ENCODE results near the gene CHAC1.
"Not testable (repeated sequence)": the region's sequence is repeated elsewhere in the genome, so short reads cannot be mapped to it uniquely, and the experiment has no call there.

The CHAC1 gene

DNA sequence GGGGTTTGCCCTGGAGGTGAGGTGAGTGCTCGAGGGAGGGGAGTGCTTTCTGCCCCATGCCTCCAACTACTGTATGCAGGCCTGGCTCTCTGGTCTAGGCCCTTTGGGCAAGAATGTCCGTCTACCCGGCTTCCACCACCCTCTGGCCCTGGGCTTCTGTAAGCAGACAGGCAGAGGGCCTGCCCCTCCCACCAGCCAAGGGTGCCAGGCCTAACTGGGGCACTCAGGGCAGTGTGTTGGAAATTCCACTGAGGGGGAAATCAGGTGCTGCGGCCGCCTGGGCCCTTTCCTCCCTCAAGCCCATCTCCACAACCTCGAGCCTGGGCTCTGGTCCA lies 14.8 kb upstream of the CHAC1 start:
- no peak for DNase-seq

GRCh38 chr15:40940296-40940801 lies 12.9 kb upstream of the CHAC1 start:
- DNase-seq = peak; percentile 23

- no peak for DNase-seq
Observed at GRCh38 chr15:40941068-40941527, 12.2 kb upstream of the CHAC1 start.

DNA sequence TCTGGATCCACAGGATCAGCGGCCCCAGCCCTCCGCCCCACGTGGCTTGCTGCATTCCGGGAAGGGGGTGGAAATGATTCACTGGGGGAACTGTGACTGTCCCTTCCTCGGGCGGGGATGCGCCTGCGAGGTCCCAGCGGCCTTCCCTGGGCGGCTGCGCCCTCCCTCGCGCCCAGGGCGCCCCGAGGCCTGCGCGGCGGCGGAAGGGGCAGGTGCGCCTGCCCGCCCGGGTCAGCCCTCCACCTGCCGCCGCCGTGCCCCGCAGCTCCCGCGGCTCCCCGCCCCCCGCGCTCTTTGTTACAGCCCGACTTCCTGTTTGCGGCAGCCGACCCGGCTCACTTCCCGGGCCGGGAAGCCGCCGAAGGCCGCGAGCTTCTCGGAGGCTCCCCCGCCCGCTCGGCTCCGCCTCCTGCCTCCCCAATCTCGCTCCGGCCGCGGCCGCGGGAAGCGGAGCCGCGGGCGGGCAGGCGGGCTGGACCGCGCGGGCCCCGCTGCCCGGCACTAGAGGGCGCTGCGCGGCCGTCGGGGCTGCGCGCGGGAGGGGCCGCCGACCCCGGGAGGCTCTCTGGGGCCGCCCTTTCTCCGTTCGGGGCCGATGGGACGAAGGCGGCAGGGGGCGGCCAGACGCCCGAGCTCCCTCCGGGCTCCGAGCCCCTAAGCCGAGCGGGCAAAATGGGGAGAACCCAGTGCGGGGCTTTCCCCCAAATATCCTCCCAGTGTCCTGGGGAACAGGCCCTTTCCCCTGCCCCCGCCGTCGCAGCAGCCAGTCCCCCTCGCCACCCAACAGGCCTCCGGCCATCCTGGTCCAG lies 11.5 kb upstream of the CHAC1 start:
- DNase-seq = peak; percentile 77

DNA sequence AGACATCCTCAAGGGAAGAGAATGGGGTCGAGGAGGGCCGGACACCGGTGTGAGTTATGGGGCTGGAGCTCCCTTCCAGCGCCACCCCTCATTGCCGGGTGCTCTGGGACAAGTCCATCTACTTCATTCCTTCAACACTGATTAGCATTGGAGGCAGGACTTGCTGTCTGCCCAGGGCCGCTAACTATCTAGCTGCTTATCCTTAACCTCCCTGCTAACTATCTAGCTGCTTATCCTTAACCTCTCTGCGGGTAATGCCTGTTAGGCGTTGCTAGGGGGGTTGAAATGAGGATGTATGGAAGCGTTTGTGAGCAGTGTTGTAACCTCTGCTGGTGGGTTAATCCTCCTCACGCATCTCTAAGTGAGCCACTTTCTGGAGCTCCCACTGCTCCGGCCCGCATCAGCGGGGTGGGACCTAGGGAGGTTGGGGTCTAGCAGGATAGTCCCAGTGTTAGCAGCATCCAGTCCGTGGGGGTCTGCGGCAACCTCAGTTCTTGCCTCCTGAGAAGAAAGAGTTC lies 10.9 kb upstream of the CHAC1 start:
- peak; percentile 32 for DNase-seq

DNA sequence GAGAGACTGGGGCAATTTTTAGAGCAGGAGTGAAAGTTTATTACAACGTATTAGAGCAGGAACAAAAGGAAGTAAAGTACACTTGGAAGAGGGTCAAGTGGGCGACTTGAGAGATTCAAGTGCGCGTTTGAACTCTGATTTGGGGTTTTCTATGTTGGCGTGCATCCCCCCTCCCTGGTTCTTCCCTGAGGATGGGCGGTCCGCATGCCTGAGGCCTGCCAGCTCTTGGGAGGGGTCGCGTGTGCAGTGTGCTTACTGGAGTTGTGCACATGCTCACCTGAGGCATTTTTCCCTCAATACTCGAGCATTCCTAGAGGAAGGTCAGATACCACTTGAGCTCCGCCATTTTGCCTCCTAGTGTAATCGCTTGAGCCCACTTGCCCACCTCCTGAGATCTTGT lies 10.4 kb upstream of the CHAC1 start:
- DNase-seq = no peak

DNA sequence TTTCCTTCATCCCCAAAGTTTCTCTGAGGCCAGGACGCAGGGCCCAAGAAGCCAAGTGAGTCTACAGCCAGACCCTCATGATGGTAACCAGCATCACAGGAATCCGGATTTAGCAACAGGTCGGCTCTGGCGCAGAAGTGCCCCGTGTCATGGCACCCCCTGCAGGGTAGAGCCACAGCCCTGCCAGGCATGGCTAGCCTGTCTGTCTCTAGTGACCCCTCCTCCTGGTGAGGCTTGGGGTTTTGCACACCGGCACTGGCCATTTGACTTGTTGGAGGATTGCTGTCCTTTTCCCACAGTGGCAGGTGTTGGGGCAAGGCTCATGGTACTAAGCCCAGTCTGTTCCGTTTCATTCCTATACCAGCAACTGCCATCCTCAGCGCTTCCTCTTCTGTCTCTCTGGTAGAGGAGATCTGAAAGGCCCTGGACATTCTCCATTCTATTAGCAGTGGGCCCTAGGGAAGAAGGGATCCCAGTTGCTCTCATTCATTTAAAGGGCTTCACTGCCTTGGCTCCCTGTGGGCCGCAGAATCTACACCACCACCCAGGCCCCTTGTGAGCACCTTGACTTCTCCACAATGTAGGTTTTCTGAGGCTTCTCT lies 9.4 kb upstream of the CHAC1 start:
- DNase-seq = no peak

DNA sequence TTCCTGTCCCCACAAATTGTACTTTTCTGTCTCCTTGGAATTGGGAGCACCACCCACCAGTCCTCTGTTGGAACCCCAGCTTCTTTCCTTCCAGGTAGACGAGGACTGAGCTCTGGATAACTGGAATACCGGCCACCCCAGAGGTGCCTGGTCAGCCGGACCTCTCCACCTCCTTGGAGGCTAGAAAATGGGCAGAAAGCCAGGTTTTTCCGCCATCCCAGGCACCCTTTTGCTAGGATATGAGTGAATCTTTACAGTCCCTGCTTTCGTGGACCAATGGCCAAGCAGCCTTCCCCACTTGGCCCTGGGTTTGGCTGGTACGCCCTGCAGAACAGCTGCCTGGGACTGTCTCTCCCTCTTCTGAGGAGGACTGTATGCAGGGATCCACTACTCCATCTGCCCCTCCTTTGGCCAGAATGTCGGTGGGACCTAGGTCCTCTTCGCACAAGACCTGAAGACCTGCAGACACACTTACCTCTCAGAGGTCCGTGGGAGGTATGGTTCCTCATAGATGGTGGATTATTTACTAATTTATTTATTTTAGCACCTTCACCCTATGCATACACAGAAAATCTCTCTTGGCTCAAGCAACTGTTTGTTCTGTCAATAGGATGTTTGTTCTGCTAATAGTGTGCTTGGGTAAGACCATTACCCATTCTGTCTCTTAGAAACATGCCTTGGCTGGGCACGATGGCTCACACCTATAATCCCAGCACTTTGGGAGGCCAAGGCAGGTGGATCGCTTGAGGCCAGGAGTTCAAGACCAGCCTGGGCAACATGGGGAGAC lies 8.6 kb upstream of the CHAC1 start:
- no peak for DNase-seq

GRCh38 chr15:40948706-40949473 lies 4.4 kb upstream of the CHAC1 start:
- DNase-seq = no peak

GRCh38 chr15:40949756-40950207 lies 3.5 kb upstream of the CHAC1 start:
- DNase-seq = no peak

DNA sequence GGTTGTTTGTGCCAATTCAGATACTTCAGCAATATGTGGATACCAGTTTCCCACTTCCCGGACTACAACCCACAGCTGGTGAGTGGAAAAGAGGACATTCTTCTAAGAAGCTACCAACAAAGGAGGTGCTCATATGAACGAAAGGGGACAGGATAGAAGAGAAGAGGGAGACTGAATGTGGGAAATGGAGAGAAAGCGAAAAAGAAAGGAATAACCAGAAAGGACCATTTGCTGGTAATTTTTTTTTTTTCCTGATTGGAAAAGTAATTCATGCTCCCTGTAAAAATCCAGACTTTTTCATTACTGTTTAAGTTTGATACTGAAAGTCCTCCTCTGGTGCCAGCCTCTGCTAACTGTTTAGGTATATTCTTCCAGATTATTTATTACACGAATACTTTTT lies 1.5 kb upstream of the CHAC1 start:
- no peak for DNase-seq

- no peak for DNase-seq
Observed at GRCh38 chr15:40952301-40952900, 870 bp upstream of the CHAC1 start.

- no peak for DNase-seq
Observed at GRCh38 chr15:40953713-40954074, 423 bp downstream of the CHAC1 start.

GRCh38 chr15:40954158-40954848 lies 1.0 kb downstream of the CHAC1 start:
- DNase-seq = not testable (repeated sequence)

- no peak for DNase-seq
Observed at GRCh38 chr15:40955141-40955903, 2.1 kb downstream of the CHAC1 start.

DNA sequence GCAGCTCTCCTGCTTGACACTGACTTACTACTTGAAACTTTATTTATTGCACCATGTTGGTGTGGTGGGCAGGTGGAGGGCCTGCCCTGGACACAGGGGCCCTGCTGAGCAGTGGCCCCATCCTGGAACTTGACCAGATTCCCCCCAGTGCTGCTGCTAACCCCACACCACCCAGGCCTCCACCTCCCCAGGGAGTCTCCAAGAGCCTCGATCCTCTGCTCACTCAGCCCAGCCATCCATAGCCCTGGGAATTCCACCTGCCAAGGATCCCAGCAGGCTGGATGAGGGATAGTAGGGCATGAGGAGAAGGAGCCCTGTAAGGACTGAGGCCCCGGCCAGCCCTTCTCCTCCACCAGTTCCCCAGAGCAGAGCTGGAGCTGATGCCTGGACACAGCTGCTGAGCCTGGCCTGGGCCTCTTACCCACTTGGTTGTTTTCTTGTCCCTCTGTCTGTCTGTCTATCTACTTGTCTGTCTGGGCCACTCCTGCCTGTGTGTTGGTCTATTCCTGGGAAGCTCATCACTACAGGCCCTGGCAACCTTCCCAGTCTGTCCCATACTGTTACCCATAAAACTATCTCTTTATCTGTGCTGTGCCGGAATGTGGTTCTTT lies 2.8 kb downstream of the CHAC1 start:
- DNase-seq = no peak

DNA sequence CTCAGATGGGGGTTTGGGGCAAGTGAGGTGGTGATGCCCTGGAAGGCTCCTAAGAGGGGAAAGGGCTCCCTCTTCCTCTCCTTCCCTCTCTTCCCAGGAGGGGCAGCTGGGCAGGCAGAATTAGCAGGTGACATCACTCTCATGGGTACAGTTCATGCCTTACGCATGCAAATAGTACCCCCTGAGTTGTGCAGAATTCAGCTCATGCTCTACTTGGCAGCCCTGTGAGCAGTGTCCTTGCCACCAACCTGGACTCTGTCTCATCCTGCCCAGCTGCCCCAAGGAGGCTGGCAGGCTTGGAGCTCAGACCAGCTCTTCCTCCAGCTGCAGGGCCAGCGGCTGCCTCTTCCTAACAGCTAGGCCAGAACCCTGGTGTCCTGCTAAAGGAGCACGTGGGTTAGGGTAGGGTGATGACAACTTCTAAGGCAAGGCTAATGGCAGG lies 3.3 kb downstream of the CHAC1 start:
- DNase-seq = no peak

DNA sequence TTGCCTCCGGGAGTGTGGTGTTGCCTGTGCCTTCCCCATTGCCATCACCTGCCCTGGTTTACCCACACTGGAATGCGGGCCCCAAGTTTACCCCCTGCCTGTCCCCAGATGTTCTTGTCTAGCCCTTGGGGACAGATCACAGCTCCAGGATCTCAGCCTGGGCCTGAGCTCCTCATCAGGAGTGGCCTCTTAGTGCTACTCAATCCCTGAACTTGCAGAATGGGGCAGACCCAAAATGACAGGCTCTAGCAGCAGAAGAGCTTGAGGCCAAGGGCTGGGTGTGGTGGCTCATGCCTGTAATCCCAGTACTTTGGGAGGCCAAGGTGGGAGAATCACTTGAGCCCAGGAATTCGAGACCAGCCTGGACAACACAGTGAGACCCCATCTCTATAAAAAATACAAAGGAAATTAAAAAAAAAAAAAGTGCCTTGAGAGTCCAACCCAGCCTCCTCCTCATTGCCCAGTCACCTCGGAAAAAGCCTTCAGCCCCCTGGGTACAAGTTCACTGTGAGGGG lies 3.8 kb downstream of the CHAC1 start:
- DNase-seq = no peak

DNA sequence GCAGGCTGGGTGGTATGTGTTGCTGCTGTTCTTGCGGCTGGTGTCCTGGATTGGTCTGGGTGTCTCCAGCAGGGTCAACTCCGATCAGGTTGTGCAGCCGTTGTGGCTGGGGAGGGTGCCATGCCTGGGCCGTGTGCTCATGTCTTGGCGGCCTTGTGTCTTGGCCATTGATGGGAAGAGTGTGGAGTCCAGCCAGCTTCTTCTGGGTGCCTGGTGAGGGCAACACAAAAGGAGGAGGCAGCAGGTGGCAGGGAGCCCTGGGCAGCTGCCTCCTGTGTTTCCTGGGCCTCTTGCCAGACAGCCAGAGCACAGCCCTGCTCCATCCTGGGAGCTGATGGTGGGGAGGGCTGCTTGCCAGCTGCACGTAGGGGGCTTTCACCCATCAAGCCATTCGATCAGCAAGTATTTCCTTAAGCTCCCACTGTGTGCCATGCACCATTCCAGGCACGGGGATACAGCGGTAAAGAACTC lies 4.3 kb downstream of the CHAC1 start:
- no peak for DNase-seq

DNA sequence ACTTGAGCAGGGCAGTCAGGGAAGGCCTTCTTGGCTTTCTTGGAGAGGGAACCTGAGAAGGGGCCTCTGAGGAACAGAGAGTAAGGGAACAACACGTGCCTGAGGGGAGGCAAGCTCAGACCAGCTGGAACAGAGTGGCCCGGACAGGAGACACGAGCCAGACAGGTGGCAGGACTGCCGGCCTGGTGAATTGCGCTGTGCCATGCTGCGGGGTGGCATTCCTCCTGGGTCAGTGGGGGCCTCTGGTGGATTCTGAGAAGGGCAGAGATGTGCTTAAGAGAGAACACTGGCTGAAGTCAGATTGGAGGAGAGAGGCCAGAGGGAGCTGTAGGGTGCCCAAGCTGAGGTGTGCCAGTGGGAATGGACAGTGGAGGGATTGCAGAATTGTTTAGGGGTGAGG lies 4.9 kb downstream of the CHAC1 start:
- DNase-seq = no peak
